Measurements from ENCODE around the gene ABHD2.

ABHD2 gene

GRCh38 chr15:89199746-89200145 is 111.5 kb downstream of the ABHD2 start:
- H3K4ac ChIP-seq (ENCODE audit: low read depth, low read length) = no peak overlapping the region
- H2AK5ac ChIP-seq (ENCODE audit: low read length) = no peak overlapping the region
- no peaks in the 10 kb centered on the region for H3K27me3 ChIP-seq (ENCODE audit: insufficient read depth, low read length)
- H3K9ac ChIP-seq (ENCODE audit: low read length) = no peak overlapping the region
- H4K8ac ChIP-seq (ENCODE audit: low read depth, low read length) = no peak overlapping the region
- WGBS (ENCODE audit: extremely low coverage, insufficient coverage, insufficient read length) = no CpG with 5 or more reads among the region's 6 CpGs
- peaks cover 5 to 8% of the 10 kb centered on the region in 2 experiments for H3K36me3 ChIP-seq (ENCODE audit: control insufficient read depth in 1 of 2, insufficient read depth in 2 of 2, low read length in 2 of 2)
- H3K23ac ChIP-seq (ENCODE audit: low read length) = no peak overlapping the region
- H2BK5ac ChIP-seq (ENCODE audit: low read depth, low read length, poor library complexity) = no peak overlapping the region
- no peak overlapping the region for H2AFZ ChIP-seq (ENCODE audit: insufficient read depth, low read length, poor library complexity)
- no peaks in the 10 kb centered on the region for H3K79me1 ChIP-seq (ENCODE audit: low read length)
- H3K14ac ChIP-seq (ENCODE audit: low read length) = no peak overlapping the region
- no peak overlapping the region for H3K18ac ChIP-seq (ENCODE audit: low read length)
- DNase-seq = no peak
- peaks cover 0 to 6% of the 10 kb centered on the region in 2 experiments for H3K4me1 ChIP-seq (ENCODE audit: control insufficient read depth in 1 of 2, insufficient read depth in 2 of 2, low read length in 2 of 2)
- H3K9me3 ChIP-seq (ENCODE audit: insufficient read depth, low read depth, low read length) = no peaks in the 10 kb centered on the region
- H3K79me2 ChIP-seq (ENCODE audit: control insufficient read depth, insufficient read depth, low read length, poor library complexity) = no peaks in the 10 kb centered on the region
- no peak overlapping the region for H3K4me3 ChIP-seq (ENCODE audit: low read depth, low read length)
- no peak overlapping the region for H2BK120ac ChIP-seq (ENCODE audit: insufficient read depth, low read length, poor library complexity)
- no peak overlapping the region for H4K12ac ChIP-seq (ENCODE audit: low read depth, low read length)
- H3K4me2 ChIP-seq (ENCODE audit: low read length) = no peak overlapping the region
- no peak overlapping the region for H4K91ac ChIP-seq (ENCODE audit: low read depth, low read length)
- H3K27ac ChIP-seq (ENCODE audit: low read depth, low read length) = no peak overlapping the region
- H2BK12ac ChIP-seq (ENCODE audit: low read length) = no peak overlapping the region

GRCh38 chr15:89200182-89200581 is 111.9 kb downstream of the ABHD2 start:
- Histone ChIP-seq H3K36me3 (ENCODE audit: control insufficient read depth in 1 of 2, insufficient read depth in 2 of 2, low read length in 2 of 2) (peaks cover 2 to 4% of the 10 kb centered on the region in 2 experiments), H3K14ac (ENCODE audit: low read length) (no peak overlapping the region), H3K4ac (ENCODE audit: low read depth, low read length) (no peak overlapping the region), H3K27me3 (ENCODE audit: insufficient read depth, low read length) (no peaks in the 10 kb centered on the region), H3K18ac (ENCODE audit: low read length) (no peak overlapping the region), H2AK5ac (ENCODE audit: low read length) (no peak overlapping the region), H3K4me2 (ENCODE audit: low read length) (no peak overlapping the region), H3K79me2 (ENCODE audit: control insufficient read depth, insufficient read depth, low read length, poor library complexity) (no peaks in the 10 kb centered on the region), H3K9ac (ENCODE audit: low read length) (no peak overlapping the region), H3K27ac (ENCODE audit: low read depth, low read length) (no peak overlapping the region), H3K4me3 (ENCODE audit: low read depth, low read length) (no peak overlapping the region), H3K23ac (ENCODE audit: low read length) (no peak overlapping the region), H4K91ac (ENCODE audit: low read depth, low read length) (no peak overlapping the region), H4K12ac (ENCODE audit: low read depth, low read length) (no peak overlapping the region), H3K9me3 (ENCODE audit: insufficient read depth, low read depth, low read length) (no peaks in the 10 kb centered on the region), H3K79me1 (ENCODE audit: low read length) (no peaks in the 10 kb centered on the region), H2BK120ac (ENCODE audit: insufficient read depth, low read length, poor library complexity) (no peak overlapping the region), H3K4me1 (ENCODE audit: control insufficient read depth in 1 of 2, insufficient read depth in 2 of 2, low read length in 2 of 2) (peaks cover 0 to 6% of the 10 kb centered on the region in 2 experiments), H2BK5ac (ENCODE audit: low read depth, low read length, poor library complexity) (no peak overlapping the region), H2BK12ac (ENCODE audit: low read length) (no peak overlapping the region), H4K8ac (ENCODE audit: low read depth, low read length) (no peak overlapping the region), H2AFZ (ENCODE audit: insufficient read depth, low read length, poor library complexity) (no peak overlapping the region)
- WGBS (ENCODE audit: extremely low coverage, insufficient coverage, insufficient read length) = no CpG with 5 or more reads among the region's 12 CpGs
- no peak for DNase-seq

GRCh38 chr15:89201465-89202005 is 113.3 kb downstream of the ABHD2 start:
- Histone ChIP-seq H3K79me2 (ENCODE audit: control insufficient read depth, insufficient read depth, low read length, poor library complexity) (no peaks in the 10 kb centered on the region), H3K27me3 (ENCODE audit: insufficient read depth, low read length) (no peaks in the 10 kb centered on the region), H3K14ac (ENCODE audit: low read length) (no peak overlapping the region), H3K27ac (ENCODE audit: low read depth, low read length) (no peak overlapping the region), H3K18ac (ENCODE audit: low read length) (no peak overlapping the region), H3K4me1 (ENCODE audit: control insufficient read depth in 1 of 2, insufficient read depth in 2 of 2, low read length in 2 of 2) (peaks cover 0 to 6% of the 10 kb centered on the region in 2 experiments), H2BK12ac (ENCODE audit: low read length) (no peak overlapping the region), H3K79me1 (ENCODE audit: low read length) (no peaks in the 10 kb centered on the region), H4K12ac (ENCODE audit: low read depth, low read length) (no peak overlapping the region), H4K8ac (ENCODE audit: low read depth, low read length) (no peak overlapping the region), H2BK120ac (ENCODE audit: insufficient read depth, low read length, poor library complexity) (no peak overlapping the region), H3K36me3 (ENCODE audit: control insufficient read depth in 1 of 2, insufficient read depth in 2 of 2, low read length in 2 of 2) (peaks cover 0 to 2% of the 10 kb centered on the region in 2 experiments), H2AFZ (ENCODE audit: insufficient read depth, low read length, poor library complexity) (no peak overlapping the region), H3K9me3 (ENCODE audit: insufficient read depth, low read depth, low read length) (no peaks in the 10 kb centered on the region), H3K23ac (ENCODE audit: low read length) (no peak overlapping the region), H3K4me3 (ENCODE audit: low read depth, low read length) (no peak overlapping the region), H3K9ac (ENCODE audit: low read length) (no peak overlapping the region), H2BK5ac (ENCODE audit: low read depth, low read length, poor library complexity) (no peak overlapping the region), H4K91ac (ENCODE audit: low read depth, low read length) (no peak overlapping the region), H3K4me2 (ENCODE audit: low read length) (no peak overlapping the region), H2AK5ac (ENCODE audit: low read length) (no peak overlapping the region), H3K4ac (ENCODE audit: low read depth, low read length) (no peak overlapping the region)
- DNase-seq = no peak
- no CpG with 5 or more reads among the region's 20 CpGs for WGBS (ENCODE audit: extremely low coverage, insufficient coverage, insufficient read length)

GRCh38 chr15:89203705-89204273 is 115.5 kb downstream of the ABHD2 start:
- H3K9me3 ChIP-seq (ENCODE audit: insufficient read depth, low read depth, low read length) = no peaks in the 10 kb centered on the region
- no peaks in the 10 kb centered on the region for H3K4me1 ChIP-seq (ENCODE audit: control insufficient read depth in 1 of 2, insufficient read depth in 2 of 2, low read length in 2 of 2)
- H3K4me3 ChIP-seq (ENCODE audit: low read depth, low read length) = no peak overlapping the region
- no peaks in the 10 kb centered on the region for H3K79me2 ChIP-seq (ENCODE audit: control insufficient read depth, insufficient read depth, low read length, poor library complexity)
- no peak overlapping the region for H2BK5ac ChIP-seq (ENCODE audit: low read depth, low read length, poor library complexity)
- no peak overlapping the region for H3K18ac ChIP-seq (ENCODE audit: low read length)
- no peak overlapping the region for H3K23ac ChIP-seq (ENCODE audit: low read length)
- WGBS (ENCODE audit: extremely low coverage, insufficient coverage, insufficient read length) = no CpG with 5 or more reads among the region's 2 CpGs
- H4K8ac ChIP-seq (ENCODE audit: low read depth, low read length) = no peak overlapping the region
- no peaks in the 10 kb centered on the region for H3K27me3 ChIP-seq (ENCODE audit: insufficient read depth, low read length)
- H3K27ac ChIP-seq (ENCODE audit: low read depth, low read length) = no peak overlapping the region
- no peak overlapping the region for H2BK12ac ChIP-seq (ENCODE audit: low read length)
- no peak overlapping the region for H4K12ac ChIP-seq (ENCODE audit: low read depth, low read length)
- H4K91ac ChIP-seq (ENCODE audit: low read depth, low read length) = no peak overlapping the region
- H3K9ac ChIP-seq (ENCODE audit: low read length) = no peak overlapping the region
- no peak overlapping the region for H2AK5ac ChIP-seq (ENCODE audit: low read length)
- H3K79me1 ChIP-seq (ENCODE audit: low read length) = no peaks in the 10 kb centered on the region
- H3K4me2 ChIP-seq (ENCODE audit: low read length) = no peak overlapping the region
- H2AFZ ChIP-seq (ENCODE audit: insufficient read depth, low read length, poor library complexity) = no peak overlapping the region
- no peak overlapping the region for H3K14ac ChIP-seq (ENCODE audit: low read length)
- no peak overlapping the region for H2BK120ac ChIP-seq (ENCODE audit: insufficient read depth, low read length, poor library complexity)
- H3K4ac ChIP-seq (ENCODE audit: low read depth, low read length) = no peak overlapping the region
- no peaks in the 10 kb centered on the region for H3K36me3 ChIP-seq (ENCODE audit: control insufficient read depth in 1 of 2, insufficient read depth in 2 of 2, low read length in 2 of 2)
- DNase-seq = no peak
